Stimulated activated CD8-positive, alpha-beta memory T cell treated with anti-CD3 and anti-CD28 coated beads, Interleukin-7, amount 100 ng/mL, for 4 hours (primary cell): ENCODE measurements around the gene LAYN.

Experiments
- DNase-seq, 2 donors: peaks; one replicate each; pipeline ENCODE4 v3.0.0-alpha.2; 2020; ENCODE audit warnings: low read depth in 2 of 2

LAYN gene

DNA sequence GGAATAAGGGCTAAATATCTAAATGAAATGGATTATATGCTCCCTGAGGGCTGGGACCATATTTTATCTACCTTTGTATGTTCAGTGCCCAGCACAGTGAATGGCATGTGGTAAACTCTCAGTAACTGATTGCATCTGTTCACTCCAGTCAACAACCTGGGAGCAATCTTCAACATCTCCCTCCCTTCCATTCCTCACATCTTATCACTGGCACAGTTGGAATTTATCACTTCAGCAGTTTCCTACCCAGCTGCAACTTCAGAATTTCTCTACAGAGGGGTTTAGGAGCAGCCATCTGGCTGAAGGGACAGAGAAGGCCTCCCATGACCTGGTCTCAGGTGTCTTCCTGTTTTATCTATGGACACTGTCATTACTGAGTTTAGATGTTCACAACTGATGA, 52.0 kb downstream of the LAYN start:
- no peak for DNase-seq

DNA sequence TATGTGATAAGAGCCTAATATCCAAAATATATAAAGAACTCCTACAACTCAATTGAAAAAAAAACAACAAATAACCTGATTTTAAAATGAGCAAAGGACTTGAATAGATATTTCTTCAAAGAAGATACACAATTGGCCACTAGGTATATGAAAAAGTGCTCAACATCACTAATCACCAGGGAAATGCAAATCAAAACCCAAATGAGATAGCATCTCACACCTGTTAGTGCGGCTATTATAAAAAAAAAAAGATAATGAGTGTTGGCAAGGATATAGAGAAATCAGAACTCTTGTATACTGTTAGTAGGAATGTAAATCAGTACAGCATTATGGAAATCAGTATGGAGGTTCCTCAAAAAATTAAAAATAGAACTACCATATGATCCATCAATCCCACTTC, 55.8 kb downstream of the LAYN start:
- DNase-seq: no peak

DNA sequence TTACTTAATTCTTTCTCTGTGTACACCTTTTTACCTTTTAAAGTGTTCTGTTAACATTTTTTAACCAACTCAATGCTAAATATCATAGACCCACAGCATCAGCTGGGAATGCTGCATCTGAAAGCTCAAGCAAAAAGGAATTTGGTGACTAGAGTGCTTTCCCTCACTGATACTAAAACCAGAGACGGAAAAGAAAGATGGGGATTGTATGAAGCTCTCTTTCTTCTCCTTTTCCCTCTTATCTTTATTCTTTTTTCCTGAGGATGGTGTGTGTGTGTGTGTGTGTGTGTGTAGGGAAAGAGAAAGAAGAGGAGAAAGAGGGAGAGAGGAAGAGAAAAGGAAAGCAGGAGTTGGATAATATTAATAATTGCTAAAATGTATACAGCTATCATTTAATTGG, 57.6 kb downstream of the LAYN start:
- no peak for DNase-seq

DNA sequence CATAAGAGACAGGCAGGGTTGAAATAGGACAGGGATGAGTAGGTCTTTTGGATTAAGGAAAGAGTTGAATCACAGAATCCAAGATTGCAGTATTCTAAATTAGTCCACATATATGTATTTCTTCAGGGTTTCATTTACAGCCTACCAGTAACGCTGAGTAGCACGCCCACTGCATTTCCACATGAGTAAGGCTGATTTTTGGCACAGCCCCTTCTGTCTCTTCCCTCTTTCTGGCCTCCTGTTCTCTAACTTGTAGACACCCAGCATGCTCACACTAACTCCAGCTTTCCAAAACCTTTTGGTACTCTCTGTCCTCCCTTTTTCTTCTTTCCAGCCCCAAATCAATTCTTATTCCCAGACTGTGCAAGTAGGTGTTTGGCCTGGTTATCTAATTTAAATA, 58.0 kb downstream of the LAYN start:
- no peak for DNase-seq

DNA sequence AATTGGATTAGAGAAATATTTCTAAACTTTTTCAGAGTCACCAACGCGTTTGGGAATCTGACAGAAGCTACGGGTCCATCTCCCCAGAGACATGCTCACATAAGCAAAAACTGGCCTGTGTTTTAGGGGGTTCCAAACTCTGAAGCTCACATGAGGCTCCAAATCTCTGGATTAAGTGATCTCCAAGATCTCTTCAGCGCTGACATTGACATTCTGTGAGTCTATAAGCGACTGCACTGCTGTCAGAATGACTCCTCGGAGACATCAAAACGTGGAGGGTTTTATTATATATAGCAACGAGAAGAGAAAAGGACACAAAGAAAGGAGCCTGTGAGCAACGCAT, 61.1 kb downstream of the LAYN start:
- DNase-seq: no peak

DNA sequence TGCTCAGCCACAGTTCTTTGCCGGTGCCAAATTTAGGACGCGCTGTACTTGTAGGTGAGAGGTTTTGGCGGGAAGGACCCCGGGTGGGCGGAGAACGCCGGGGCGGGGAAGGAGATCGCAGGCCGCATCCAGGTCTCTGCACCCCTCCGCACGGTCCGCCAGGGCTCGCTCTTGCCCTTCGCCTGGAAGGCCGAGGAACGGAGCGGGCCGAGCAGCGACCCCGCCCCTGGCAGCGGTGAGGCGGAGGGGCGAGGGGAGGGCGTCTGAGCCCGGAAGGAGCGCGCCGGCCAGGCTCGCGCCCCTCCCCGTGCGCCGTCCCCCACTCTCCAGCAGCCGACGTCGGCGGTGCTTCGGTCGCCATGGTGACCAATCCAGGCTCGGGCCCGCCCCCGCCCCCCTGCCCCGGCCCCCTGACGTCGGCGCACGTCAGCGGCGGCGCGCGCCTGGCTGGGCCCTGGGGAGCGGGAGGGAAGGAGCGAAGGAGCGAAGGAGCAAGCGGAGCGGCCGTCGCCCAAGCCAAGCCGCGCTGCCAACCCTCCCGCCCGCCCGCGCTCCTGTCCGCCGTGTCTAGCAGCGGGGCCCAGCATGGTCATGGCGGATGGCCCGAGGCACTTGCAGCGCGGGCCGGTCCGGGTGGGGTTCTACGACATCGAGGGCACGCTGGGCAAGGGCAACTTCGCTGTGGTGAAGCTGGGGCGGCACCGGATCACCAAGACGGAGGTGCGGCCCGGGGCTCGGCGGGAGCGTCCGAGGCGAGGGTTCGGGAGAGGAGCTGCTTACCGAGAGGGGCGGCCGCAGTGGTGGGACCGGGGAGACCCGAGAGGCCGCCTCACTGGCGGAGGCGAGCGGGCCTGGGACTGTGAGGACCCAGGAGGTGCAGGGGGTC, 61.7 kb downstream of the LAYN start, which contains the start of gene SIK2:
Gene SIK2, plus strand, starts transcription at position 471 of the 886 bp plus-strand sequence. Its CDS starts 115 bp downstream, at position 586.
- peak; percentile 69 to 86 for DNase-seq

DNA sequence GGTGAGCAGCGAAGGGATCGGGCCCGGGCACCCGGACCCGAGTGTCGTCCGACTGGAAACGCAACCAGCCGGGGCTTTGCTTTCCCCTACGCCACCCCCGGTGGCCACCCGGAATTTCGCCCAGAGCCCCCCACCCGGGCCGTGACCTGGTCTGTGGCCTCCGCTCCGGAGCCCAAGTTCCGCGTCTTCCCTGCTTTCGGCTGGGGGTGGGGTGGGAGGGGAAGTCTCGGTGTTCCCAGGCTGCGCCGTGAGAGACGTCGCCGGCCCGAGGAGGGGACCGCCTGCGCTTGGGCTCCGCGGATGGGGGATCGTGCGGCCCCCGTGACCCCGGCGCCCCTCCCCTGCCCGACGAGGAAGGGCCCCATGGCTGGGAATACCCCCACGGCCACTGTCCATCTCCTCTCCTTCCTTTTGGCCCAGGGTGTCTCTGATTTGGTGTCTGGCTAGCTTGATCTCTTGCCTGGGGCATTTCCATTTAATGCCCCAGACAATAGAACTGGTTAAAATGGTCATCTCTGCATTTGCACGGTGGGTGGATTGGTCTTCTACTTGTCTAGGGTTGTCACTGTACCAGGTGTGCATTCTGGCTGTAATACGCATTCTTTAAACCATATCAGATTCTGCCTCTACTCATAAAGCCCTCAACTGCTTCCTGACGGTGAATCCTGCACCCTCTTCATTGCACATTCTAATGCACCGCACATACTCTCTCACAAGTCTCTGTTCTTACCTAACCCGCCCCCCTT, 62.5 kb downstream of the LAYN start:
- DNase-seq: peak in 1 of 2 donors; percentile 3

DNA sequence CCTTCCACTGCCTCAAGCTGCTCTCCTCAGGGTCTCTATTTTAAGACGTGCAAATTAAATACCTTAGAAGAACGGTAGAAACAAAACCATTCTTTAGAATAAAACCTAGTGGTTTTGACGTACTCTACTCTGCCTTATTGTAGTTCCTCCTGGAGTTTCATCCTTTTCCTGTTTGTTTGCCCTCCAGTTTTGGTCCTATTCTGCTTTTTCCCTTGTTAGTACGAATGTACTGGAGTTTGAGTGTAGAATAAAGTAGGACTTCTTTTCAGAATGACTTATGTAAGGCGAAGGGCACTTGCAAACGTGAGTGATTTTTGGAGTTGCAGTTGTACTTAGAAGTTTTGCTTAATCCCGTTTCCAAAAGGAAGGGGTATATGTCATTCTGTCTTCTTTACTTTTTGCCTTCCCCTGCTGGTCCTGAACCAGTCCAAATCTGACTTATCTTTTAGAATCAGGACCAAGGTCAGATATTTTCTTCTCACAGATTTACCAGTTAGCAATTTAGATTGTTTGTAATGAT, 63.2 kb downstream of the LAYN start:
- no peak for DNase-seq

DNA sequence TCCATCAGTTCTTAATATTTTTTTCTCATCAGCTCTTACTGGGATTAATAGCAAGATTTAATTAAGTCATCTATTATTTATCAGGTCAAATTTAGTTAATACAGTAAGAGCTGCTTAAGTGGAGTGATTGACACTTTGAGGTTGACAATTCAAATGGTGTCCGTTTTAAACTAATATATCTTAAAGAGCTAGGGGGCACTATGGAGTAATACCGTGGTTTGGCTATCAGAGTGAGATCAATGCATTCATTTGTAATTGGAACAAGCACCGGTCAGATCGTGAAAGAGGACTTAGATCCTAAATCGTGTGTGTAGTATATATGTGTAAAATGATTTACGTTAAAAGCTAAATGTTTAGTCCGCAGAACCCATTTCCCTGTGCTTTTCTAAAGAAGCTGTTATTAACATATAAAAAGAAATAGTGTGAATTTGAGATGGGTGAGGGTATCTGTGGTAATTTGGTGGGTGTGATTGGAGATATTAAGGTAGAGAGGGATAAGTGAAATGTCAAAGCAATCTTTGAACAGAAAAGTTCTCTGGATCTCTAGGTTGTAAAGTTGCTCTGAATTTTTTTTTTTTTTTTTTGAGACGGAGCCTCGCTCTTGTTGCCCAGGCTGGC, 64.0 kb downstream of the LAYN start:
- DNase-seq: no peak

DNA sequence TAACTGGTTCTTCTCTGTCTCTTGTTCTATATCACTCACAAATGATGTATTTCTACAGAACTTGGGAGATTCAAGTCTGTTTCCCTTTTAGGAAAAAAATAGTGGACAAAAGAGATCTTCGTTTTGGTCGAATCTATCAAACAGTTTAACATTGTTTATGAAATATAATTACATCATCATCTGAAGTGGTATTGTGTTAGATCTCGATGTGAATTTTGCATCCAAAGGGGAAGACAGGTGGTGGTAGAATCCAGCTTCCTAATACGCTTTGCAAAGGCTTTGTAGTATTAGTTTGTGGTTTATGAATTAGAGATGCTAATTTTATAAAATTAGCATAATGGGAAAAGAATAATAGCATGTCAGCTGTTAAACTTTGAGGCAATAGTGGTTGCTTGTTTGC, 65.2 kb downstream of the LAYN start:
- DNase-seq: no peak

DNA sequence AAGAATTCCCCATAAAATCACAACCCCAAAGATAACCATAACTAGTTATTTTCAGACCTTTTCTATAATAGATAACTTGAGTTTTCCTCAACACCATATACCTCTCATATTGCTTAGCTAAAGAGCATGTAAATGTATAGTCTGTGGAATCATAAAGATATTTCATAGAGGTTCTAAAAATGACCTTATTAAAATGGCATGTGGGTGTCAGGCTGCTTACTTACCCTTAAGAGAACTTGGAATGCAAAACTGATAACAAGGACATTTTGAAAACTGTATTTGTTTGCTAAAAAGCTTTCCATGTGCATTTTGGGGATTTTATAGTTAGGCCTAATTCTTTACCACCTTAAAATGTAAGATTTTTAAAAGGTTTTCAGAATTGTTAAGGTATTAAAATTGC, 66.5 kb downstream of the LAYN start:
- no peak for DNase-seq

DNA sequence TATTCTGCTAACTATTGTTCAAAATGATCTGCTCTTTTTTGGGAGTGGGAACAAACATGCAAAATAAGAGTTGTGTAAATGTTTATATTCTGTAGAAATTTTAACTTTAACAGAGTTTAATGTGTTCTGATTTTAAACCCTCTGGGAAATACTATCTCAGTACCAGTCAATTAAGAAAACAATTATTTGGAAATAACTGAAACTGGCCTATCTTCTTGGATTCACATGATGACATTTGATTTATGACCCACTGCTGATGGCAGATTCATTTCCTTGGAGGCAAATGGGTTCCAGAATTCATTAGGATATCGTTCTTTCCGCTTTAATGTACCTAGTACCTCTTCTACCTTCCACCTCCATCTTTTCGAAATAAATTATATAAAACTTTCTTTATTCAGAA, 67.2 kb downstream of the LAYN start:
- no peak for DNase-seq
